K562 (cell line): Measurements from ENCODE around the gene HOOK1.

Source experiments
- CBX5 ChIP-seq: IDR thresholded peaks from 2 replicates; pipeline ENCODE4 v1.6.1; 2014; ENCODE audit warnings: low read depth, borderline replicate concordance
- KLF1 ChIP-seq: fragments of 450-650 bp; IDR thresholded peaks from 2 replicates; pipeline ENCODE4 v1.6.1; 2016; ENCODE audit warnings: missing genetic modification characterization, missing compliant biosample characterization
- MAZ ChIP-seq, 2 experiments: fragments of 450-650 bp in 1 of 2; sonication (generic) in 1 of 2; formaldehyde crosslinking; IDR thresholded peaks in 1 of 2; conservative IDR thresholded peaks in 1 of 2; 2 replicates each; pipeline versions ENCODE4 v1.4.0 to v1.5.0; 2020; ENCODE audit warnings: mild to moderate bottlenecking in 1 of 2, missing genetic modification reagents in 1 of 2
- NR2F6 ChIP-seq: fragments of 450-650 bp; formaldehyde crosslinking; IDR thresholded peaks from 2 replicates; pipeline ENCODE4 v1.4.0; 2020; ENCODE audit warnings: mild to moderate bottlenecking
- PHB2 ChIP-seq: fragments of 450-650 bp; IDR thresholded peaks from 2 replicates; pipeline ENCODE4 v1.6.1; 2017; ENCODE audit warnings: low read depth
- TAF1 ChIP-seq: IDR thresholded peaks from 2 replicates; pipeline ENCODE4 v1.6.1; 2011; ENCODE audit warnings: mild to moderate bottlenecking, low read length, moderate library complexity; ENCODE audit not compliant: insufficient read depth, control insufficient read depth, severe bottlenecking; ENCODE audit errors: extremely low read depth
- ZBTB7A ChIP-seq: IDR thresholded peaks from 2 replicates; pipeline ENCODE4 v1.6.1; 2011; ENCODE audit warnings: low read depth, mild to moderate bottlenecking, low read length, moderate library complexity, borderline replicate concordance; ENCODE audit not compliant: control insufficient read depth
- ZNF224 ChIP-seq: sonication (generic); formaldehyde crosslinking; IDR thresholded peaks from 2 replicates; pipeline ENCODE4 v1.8.0; 2022; ENCODE audit warnings: mild to moderate bottlenecking, missing genetic modification reagents
- ZNF316 ChIP-seq: fragments of 450-650 bp; IDR thresholded peaks from 2 replicates; pipeline ENCODE4 v1.6.1; 2016
- TF ChIP-seq, protein P1 (sequence below), 2 experiments: fragments of 450-650 bp in 1 of 2; sonication (generic) in 1 of 2; formaldehyde crosslinking in 1 of 2; IDR thresholded peaks; 2 replicates each; pipeline versions ENCODE4 v1.7.1 to v1.9.0; 2016 to 2022; ENCODE audit warnings: inconsistent platforms in 1 of 2, mild to moderate bottlenecking in 1 of 2, missing genetic modification reagents in 1 of 2
- TF ChIP-seq, protein P2 (sequence below): fragments of 450-650 bp; formaldehyde crosslinking; IDR thresholded peaks from 2 replicates; pipeline ENCODE4 v1.4.0; 2020; ENCODE audit warnings: mild to moderate bottlenecking

DNA sequence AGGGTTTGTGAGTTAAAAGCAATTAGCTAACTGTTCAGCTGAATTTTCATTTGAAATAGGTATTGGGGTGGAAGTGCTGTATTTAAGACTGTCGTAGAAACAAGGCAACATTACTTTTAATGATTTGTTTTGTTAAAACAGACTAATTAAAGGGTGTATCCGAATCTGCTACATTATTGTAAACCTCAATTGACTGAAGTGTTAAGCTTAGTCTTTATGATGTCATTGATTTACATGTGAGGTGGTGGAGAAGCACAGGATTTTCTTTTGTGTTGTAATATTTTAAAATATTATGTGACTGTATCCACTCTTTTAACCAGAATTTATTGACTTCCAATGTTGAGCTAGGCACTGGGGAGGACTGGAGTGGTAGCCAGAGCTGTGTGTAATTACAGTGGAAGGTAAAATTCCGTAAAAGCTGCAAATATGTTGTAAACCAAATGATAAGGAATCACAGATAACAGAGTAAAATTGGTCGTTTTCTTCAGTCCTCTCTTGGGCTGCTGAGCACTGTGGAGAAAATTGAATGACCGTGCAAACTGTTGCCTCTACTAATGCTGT, 1.6 kb downstream of the HOOK1 start:
- TF ChIP-seq TAF1, result no peak
- no peak for TF ChIP-seq MAZ (CRISPR knock-in tag; conservative IDR thresholded peaks at IDR 0.05 in 1 of 2, IDR thresholded peaks at IDR 0.05 in 1 of 2)
- no peak for TF ChIP-seq ZNF224 (CRISPR knock-in tag)
- TF ChIP-seq PHB2, result no peak
- no peak for TF ChIP-seq CBX5
- no peak for TF ChIP-seq KLF1 (tag)
- no peak for TF ChIP-seq ZNF316
- TF ChIP-seq ZBTB7A, result no peak
- TF ChIP-seq NR2F6 (CRISPR knock-in tag), result no peak
- TF ChIP-seq, protein P1, sequence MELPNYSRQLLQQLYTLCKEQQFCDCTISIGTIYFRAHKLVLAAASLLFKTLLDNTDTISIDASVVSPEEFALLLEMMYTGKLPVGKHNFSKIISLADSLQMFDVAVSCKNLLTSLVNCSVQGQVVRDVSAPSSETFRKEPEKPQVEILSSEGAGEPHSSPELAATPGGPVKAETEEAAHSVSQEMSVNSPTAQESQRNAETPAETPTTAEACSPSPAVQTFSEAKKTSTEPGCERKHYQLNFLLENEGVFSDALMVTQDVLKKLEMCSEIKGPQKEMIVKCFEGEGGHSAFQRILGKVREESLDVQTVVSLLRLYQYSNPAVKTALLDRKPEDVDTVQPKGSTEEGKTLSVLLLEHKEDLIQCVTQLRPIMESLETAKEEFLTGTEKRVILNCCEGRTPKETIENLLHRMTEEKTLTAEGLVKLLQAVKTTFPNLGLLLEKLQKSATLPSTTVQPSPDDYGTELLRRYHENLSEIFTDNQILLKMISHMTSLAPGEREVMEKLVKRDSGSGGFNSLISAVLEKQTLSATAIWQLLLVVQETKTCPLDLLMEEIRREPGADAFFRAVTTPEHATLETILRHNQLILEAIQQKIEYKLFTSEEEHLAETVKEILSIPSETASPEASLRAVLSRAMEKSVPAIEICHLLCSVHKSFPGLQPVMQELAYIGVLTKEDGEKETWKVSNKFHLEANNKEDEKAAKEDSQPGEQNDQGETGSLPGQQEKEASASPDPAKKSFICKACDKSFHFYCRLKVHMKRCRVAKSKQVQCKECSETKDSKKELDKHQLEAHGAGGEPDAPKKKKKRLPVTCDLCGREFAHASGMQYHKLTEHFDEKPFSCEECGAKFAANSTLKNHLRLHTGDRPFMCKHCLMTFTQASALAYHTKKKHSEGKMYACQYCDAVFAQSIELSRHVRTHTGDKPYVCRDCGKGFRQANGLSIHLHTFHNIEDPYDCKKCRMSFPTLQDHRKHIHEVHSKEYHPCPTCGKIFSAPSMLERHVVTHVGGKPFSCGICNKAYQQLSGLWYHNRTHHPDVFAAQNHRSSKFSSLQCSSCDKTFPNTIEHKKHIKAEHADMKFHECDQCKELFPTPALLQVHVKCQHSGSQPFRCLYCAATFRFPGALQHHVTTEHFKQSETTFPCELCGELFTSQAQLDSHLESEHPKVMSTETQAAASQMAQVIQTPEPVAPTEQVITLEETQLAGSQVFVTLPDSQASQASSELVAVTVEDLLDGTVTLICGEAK (IDR thresholded peaks at IDR 0.05), result no peak
- TF ChIP-seq, protein P1 (CRISPR knock-in tag; IDR thresholded peaks at IDR 0.05), result no peak
- TF ChIP-seq, protein P2, sequence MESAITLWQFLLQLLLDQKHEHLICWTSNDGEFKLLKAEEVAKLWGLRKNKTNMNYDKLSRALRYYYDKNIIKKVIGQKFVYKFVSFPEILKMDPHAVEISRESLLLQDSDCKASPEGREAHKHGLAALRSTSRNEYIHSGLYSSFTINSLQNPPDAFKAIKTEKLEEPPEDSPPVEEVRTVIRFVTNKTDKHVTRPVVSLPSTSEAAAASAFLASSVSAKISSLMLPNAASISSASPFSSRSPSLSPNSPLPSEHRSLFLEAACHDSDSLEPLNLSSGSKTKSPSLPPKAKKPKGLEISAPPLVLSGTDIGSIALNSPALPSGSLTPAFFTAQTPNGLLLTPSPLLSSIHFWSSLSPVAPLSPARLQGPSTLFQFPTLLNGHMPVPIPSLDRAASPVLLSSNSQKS (CRISPR knock-in tag), result no peak
